Endothelial cell of hepatic sinusoid (primary cell): Measurements from ENCODE around the gene PIEZO1.

ENCODE experiments used
- in situ Hi-C: cut with HindIII; loops from 2 replicates; pipeline ENCODE4 v1.10.0; 2017; ENCODE audit warnings: low sequenced_read_pairs

The PIEZO1 gene

DNA sequence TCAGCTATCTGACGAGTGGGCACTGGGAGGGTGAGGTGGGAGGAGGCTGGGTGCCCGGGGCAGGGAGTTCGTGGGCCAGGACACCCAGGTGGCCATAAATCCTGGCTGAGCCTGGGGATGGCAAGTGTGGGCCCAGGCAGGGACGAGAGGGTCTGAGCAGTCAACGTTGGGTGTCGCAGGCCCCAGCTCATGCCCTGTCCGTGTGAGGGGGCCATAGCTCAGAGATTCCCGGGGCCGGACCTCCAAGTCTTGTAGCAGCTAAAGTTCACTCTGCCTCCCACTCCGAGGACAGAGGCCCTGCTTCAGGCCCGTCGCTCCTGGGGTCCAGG lies 44.3 kb downstream of the PIEZO1 start:
- in situ Hi-C loops = no loop called here

DNA sequence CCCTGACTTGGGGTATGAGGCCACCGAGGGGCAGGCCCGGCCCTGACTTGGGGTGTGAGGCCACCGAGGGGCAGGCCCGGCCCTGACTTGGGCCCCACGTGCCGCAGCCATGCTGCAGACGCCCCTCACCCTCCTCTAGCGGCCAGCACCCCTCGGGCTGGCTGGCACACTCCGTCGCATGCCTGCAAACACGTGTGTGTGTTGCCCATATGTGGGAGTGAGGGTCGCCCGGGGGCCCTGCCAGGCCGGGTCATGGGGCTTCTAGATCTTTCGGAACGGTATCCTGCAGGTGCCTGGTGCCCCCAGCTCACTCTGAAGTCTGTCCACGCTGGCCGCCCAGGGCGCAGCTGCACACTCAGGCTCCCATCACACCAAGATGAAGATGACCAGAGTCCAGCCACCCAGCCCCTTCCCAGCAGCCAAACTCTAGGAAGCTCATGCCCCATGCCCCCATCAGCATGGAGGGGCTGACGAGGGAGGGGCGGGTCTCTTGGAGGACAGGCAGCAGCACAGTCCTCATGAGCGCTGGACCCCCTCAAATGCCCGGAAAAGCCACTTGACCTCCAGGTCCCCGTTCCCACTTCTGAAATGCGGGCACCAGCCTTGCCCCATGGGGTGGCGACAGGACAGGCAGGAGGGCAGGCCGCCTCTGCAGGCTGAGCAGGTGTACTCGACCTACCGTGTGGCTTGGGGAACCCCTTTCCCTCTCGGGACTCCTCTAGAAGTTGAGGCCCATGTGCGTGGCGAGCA lies 44.9 kb downstream of the PIEZO1 start:
- in situ Hi-C loops = no loop called here

DNA sequence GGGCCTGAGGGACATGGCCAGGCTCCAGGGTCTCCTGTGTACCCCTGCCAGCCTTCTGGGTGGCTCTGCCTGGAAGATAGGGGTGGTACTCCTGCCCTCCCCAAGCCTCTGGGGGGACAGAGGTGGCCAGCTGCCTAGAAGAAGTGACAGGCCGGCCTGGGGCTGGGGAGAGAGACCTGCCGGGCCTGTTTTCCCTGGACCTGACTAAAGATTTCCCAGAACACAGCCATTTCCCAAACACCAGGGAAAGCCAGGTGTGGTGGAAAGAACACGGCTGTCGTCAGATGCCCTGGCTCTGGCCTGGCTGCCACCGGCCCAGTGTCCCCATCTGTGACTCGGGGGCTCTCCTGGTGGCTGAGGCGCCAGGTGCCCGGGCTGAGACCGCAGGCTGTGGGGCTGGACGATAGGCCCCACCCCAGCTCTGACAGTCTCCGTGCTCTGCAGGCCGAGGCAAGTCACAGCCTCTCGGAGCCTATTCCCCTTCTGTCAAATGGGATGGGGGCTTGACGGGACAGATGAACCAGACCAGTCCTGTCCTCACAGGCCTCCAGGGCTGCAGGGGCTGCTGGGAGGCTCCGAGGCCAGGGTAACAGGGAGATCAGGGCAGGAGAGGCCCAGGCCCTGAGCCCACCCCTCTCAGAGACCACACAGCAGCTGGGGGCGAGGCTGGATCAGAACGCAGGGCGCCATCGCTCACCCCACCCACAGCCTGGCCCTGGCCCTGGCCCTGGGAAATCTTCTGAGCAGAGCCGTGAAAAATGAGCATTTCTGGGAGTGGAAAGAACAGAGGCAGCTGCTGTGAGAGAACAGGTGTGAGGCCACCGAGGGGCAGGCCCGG lies 45.7 kb downstream of the PIEZO1 start:
- in situ Hi-C loops = no loop called here

DNA sequence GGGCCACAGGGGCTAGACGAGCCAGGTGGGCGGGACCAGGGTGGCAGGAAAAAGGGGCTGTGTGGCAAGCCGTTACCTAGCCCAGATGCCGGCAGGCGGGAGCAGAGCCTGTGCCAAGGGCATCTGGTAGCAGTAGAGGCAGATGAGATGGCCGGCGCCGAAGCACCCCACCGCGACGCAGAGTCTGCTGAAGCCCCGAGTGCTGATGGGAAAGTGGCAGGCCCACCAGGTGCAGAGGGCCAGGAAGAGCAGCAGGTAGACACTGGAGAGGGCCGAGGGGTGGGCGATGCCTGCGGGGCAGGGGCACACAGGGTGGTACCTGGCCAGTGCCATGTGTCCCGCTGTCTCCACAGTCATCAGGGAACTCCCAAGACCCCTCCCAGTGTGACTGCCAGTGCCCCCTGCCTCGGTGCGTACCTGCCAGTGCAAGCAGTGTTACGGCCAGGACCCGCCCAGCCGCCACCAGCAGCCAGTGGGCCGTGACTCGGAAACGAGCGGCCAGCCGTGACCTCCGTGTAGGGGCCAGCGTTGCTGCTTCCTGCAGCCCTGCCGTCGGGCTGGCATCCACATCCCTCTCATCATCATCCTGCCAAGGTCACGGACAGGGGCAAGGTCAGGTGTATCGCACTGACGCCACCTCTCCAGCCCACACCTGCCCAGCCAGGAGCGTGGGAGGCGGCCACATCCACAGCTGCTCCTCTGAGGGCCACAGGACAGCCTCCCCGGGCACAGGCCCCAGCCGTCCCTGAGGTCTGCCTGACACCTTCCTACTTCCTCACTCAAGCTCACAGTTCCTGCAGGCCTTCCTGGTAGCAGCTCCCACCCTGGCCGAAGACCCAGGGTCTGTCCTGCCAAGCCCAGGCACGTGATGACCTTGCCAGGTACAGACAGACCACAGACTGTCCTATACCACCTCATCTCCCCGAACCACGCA lies 46.6 kb downstream of the PIEZO1 start:
- in situ Hi-C loops = no loop called here

DNA sequence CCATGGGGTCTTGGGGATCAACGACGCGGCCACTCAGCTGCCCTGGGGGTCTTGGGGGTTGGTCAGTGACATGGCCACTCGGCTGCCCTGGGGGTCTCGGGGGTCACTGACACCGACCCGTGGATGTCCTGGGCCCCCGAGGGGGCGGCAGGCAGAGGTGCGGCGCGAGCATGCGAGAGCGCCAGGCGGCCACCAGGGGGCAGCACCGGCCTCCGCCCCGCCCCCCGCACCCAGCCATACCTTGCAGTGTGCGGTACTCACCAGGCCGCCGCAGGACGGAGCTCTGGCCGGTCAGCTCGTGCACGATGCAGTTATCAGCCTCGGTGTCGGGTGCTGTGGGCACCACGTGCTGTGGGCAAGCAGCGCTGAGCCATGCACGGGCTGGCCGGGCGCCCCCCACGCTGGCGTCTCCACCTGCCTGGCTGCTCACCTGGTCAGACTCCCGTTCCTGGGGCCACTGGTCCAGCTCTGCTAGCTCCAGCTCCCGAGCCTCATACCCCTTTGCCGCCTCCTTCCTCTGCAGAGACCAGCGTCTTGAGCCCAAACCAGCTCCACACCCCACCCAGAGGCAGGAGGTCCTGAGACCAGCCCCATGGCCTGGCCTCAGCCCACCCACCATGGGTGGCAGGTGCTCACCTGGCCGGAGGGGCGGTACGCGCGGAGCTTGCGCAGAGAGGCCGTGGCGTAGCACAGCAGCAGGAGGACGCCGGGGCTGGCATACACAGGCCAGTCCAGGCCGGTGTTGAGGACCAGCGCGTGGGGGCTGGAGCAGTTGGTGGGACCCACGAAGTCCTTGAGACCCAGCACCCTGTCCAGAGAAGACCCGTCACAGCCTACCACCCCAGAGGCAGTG lies 47.5 kb downstream of the PIEZO1 start:
- in situ Hi-C loops = no loop called here

DNA sequence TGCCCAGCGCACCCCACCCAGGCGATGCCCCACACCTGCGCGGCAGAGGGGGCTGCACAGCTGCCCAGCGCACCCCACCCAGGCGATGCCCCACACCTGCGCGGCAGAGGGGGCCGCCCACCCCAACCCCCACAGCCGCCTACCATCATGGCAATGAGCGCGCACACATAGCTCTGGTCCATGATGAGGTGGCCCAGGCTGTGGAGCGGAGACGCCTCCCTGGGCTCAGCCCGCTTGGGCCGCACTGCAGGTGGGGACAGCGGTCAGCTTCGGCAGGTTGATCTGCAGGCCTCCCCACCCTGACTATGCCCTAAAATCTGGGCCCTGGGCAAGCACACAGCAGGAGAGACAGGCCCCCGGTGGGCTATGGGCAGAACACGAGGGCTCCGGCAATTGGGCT lies 48.5 kb downstream of the PIEZO1 start:
- in situ Hi-C loops = no loop called here

DNA sequence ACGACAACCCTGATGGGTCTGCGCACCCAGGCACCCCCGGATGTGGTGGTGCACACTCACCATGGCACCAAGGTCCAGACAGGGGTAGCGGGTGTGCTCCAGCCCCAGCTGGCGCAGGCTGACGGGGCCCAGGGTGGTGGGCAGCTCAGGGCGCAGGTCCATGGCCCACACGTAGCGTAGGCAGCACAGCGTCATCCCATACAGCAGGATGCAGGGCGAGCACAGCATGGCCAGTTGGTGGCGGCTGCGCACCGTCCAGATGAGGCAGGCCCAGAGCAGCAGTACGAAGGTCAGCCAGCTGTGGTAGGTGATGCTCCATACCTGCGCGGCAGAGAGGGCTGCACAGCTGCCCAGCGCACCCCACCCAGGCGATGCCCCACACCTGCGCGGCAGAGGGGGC lies 48.9 kb downstream of the PIEZO1 start:
- in situ Hi-C loops = no loop called here

DNA sequence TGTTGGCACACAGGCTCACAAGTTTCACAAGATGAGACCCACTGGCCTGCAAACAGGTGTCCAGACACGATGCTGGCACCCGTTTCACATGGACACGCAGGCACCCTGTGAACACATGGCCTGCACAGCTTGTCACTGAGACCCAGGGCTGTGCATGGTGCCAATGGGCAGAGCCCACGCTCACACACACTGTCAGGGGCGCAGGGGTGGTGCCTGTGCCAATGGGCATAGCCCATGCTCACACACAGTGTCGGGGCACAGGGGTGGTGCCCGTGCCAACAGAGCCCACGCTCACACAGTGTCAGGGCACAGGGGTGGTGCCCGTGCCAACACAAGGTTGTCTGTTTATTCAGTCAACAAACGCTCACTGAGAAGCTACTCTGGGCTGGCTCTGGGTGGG lies 49.4 kb downstream of the PIEZO1 start:
- in situ Hi-C loops = no loop called here

DNA sequence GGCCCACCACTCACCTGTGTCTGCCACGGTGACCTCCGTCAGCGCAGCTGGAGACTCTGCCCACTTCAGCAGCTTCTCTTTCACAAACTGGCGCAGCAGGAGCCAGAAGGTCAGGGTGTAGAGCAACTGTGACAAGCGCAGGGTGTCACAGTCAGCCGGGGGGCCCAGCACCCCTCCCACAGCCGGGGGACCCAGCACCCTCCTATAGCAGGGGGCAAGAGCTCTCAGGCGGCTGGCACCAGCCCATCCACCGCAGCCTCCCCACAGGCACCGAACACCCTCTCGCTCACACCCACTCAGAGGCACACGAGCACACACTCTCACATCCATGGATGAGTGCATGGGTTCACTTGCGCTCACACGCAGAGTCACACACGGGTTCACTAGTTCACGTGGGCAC lies 49.9 kb downstream of the PIEZO1 start:
- in situ Hi-C loops = no loop called here

DNA sequence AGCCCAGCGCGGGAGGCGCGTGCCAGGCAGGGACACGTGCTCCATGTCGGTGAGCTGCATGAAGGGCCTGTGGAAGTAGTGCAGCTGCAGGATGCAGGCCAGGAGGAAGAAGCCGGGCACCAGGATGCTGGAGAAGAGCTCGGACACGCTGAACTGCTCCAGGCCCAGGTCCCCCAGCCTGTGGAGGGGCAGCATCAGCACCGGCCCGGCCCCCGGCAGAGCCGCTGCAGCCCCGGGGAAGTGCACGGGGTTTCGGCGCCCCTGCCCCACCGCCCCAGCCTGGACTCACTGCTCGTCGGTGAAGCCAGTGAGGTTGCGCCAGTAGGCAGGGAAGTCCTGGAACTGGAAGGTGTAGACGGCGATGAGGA lies 50.7 kb downstream of the PIEZO1 start:
- in situ Hi-C loops = no loop called here

DNA sequence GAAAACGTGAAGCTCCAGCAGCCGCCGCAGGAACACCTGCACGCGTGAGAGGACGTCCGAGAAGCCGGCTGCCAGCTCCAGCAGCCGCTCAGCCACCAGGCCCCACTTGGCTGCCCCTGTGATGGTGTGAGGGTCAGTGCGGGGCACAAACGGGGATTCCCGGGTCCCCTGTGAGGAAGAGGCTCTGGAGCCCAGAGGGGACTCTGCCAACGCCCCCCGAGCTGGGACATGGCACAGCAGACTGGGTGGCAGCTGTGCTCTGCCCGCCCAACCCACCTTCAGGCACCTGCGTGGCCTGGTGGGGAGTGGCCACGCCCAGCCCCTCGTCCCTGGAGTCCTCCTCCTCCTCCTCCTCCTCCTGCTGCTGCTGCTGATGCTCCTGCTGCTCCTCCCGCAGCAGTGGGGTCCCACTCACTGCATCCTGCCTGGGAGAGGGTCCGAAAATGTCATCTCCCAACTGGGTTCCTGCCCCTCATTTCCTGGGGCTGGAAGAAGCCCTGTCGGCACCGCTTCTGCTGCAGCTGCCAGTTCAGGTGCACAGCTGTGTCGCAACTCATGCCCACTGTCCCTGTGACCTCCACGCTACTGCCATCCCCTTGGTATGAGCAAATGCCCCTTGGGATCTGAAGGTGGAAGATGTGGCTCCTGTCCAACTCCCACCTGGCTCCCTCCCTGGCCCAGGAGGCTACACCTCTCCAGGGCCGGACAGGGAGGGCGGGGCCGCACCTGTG lies 51.2 kb downstream of the PIEZO1 start:
- in situ Hi-C loops = no loop called here

DNA sequence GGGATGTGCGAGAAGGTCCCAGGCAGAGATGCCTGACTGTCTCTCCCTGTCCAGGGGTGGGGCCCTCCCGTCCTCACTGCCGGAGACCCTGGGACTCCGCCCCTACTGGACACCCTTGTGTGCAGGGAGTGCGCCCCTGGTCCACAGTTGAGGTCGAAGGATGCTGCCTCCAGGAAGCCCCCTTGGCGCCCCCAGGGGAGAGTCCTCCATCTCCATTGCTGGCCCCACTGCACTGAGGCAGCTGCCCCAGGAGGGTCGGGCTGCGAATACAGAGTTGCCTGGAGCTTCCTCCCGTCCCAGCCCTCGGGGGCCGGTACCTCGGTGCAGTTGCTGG lies 52.1 kb downstream of the PIEZO1 start:
- in situ Hi-C loops = no loop called here

DNA sequence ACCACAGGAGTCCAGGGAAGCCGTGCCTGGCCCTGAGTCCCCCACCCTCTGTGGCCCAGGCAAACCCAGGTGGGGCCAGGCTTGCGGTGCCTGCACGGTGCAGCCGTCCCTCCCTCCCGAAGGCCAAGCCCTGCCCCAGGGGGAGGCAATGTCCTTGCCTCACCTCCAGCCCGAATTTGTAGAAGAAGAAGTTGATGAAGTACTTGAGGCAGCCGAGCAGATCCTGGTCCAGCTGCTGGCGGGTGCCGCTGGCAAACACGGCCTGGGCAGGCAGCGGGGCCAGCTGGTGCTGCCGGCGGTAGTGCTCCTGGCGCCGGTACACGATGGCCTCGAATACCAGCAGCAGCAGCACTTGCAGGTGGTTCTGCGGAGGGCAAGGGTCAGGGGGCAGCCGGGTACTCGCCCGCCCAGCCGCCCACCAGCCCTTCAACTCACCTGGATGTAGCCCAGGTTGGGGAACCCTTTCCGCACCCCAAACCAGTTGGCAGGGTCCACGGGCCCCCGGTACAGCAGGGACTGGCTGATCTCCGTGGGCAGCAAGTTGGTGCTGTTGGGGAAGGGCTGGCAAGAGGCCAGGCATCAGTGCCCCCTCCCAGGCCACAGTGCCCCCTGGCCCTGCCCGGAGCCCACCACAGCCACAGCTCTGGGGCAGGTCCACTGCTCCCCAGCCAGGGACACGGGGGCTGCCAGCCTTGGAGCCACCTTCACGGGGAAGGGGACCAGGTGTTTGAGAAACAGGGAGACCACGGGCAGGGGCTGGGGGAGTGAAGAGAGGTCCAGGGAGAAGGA lies 52.7 kb downstream of the PIEZO1 start:
- in situ Hi-C loops = no loop called here

DNA sequence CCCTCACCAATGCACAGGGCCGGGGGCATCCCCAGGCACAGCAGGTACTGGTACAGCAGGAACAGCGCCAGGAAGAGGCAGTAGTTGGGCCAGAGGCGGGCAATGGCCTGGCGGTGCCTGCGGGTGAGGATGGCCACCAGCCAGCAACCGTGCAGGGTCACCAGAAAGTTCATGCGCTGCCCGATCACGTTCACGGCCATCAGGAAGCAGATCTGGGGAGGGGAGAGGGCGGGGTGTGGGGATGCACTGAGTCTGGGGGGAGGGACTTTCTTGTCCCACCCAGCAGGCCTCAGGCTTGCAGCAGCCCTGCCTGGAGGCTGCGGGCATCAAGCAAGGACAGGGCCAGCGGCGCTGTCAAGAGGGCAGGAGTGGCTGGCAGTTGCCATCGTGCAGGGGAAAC lies 53.3 kb downstream of the PIEZO1 start:
- in situ Hi-C loops = no loop called here

DNA sequence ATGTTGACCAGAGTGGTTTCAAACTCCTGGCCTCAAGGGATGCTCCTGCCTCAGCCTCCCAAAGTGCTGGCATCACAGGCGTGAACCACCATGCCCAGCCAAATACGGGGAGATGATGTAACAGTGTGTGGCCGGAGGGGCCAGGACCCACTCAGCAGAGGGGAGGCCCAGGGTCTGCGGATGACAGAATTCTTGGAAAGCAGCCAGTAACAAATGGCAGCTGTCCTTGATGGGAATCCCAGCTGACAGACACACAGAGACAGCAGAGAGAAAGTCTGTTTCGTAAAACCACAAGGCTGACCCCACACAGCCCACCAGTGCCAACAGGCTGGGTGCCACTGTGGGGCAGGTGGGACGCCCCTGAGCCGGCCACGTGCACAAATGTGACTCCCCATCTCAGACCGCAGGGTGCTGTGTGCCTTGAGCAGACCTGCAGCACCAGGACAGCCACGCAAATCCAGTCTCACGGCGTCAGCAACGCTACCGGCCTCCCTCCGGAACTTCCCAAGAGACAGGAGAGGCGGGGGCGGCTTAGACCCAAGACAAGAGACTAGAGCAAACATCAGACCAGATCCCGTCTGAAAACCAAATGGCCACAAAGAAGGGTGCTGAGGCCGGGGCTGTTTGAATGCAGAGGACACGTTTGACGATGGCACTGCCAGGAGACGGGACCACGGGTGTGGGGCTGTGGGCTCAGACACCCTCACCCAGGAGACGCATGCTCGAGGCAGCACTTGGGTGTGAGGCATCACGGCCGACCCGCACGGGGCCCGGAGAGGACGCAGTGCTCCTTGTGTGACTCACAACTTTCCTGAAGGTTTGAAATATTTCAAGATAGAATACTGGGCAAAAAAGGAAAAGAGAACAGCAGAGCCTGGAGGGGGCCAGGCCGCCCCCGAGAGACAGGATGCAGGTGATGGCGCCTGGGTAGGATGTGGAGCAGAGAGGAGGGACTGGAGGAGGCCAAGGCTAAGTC lies 54.1 kb downstream of the PIEZO1 start:
- in situ Hi-C loops = no loop called here

DNA sequence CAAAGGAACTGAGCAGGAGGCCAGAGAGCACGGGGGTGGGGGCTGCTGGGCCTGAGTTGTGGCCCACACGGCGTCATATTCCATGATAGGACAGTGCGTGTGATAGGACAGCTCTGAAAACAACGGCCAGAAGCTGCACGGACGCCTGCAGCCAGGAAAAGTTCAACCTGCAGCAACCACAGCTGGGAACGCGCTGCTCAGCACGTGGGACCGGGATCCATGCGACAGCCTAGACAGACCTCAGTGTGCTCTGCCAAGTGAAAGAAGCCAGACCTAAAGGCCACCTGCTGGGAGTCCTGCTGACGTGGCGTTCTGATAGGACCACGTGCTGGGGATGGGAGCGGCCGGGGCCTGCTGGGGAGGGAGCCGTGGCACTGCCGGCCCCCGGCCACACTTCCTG lies 57.1 kb downstream of the PIEZO1 start:
- in situ Hi-C loops = no loop called here

DNA sequence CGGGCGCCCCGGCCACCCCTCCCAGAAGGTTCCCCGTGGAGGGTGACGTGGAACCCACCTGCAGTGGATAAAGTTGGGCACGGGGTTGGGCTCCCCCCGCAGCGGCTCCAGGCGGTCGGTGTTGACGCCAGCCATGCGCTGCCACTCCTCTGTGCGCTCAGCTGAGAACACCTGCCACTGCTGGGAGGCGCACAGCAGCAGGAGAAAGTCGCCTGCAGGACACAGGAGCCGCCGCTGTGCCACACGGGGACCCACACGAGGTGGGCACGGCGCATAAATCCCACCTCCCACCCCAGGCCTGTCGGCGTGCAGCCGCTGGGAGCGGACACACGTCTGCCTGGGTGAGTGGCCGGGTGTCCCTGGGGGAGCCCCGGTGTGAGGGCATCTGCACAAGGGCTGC lies 58.0 kb downstream of the PIEZO1 start:
- in situ Hi-C loops = no loop called here

DNA sequence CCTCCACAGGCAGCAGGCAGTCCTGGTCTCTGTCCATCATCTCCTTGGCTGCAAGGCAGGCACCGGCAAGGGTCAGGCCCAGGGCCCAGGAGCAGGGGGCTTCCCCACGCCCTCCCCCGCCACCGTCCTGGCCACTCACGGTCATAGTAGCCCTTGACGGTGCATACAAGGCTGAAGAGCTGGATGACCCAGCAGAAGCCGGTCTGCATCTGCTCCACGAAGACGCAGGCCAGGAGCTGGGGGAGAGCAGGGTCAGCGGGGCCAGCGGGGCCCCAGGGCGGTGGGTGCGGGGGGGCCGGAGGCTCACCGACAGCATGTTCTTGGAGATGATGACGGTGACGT lies 58.6 kb downstream of the PIEZO1 start:
- in situ Hi-C loops = no loop called here
